OCI-LY1 (cell line): ENCODE results near the gene MVB12B.

Experiments used
- CTCF ChIP-seq: fragments of 200-600 bp; sonication (generic), shearing (Covaris generic); IDR thresholded peaks from 2 replicates; pipeline ENCODE4 v1.5.1; 2017; ENCODE audit warnings: mild to moderate bottlenecking, antibody characterized with exemption, low read length, moderate library complexity, mixed read lengths
- EZH2 ChIP-seq: fragments of 200-600 bp; sonication (generic), shearing (Covaris generic); IDR thresholded peaks from 2 replicates; pipeline ENCODE4 v1.8.0; 2017; ENCODE audit warnings: borderline replicate concordance, mixed run types, mild to moderate bottlenecking, antibody characterized with exemption, low read length, moderate library complexity, mixed read lengths

- TF ChIP-seq CTCF (no peak), EZH2 (no peak)
Measured at GRCh38 chr9:126531591-126531990, 205.0 kb downstream of the MVB12B start.
